NCI-H1436 treated with DMSO at 0.1 percent for 48 hours (cell line): ENCODE measurements around the gene ZBTB42.

Source experiments
- DNase-seq: peaks from one replicate; lab custom pipeline; 2025; lab: John Stamatoyannopoulos, UW

ZBTB42 gene

GRCh38 chr14:104782808-104783139 lies 18.1 kb upstream of the ZBTB42 start:
- no peak for DNase-seq

- DNase-seq = no peak
Measured at GRCh38 chr14:104783484-104784217, 17.2 kb upstream of the ZBTB42 start.

GRCh38 chr14:104784218-104784568 lies 16.7 kb upstream of the ZBTB42 start:
- DNase-seq = no peak

GRCh38 chr14:104784846-104785707 lies 15.8 kb upstream of the ZBTB42 start:
- no peak for DNase-seq

GRCh38 chr14:104785708-104786080 lies 15.2 kb upstream of the ZBTB42 start:
- no peak for DNase-seq

GRCh38 chr14:104786091-104786586 lies 14.8 kb upstream of the ZBTB42 start:
- no peak for DNase-seq

- no peak for DNase-seq
Measured at GRCh38 chr14:104786726-104787675, 13.9 kb upstream of the ZBTB42 start.

- DNase-seq = no peak
Measured at GRCh38 chr14:104787736-104788135, 13.2 kb upstream of the ZBTB42 start.

- DNase-seq = no peak
Measured at GRCh38 chr14:104788161-104788818, 12.6 kb upstream of the ZBTB42 start.

GRCh38 chr14:104788873-104789663 lies 11.8 kb upstream of the ZBTB42 start:
- DNase-seq = no peak

- DNase-seq = no peak
Measured at GRCh38 chr14:104789752-104790743, 10.9 kb upstream of the ZBTB42 start.

- no peak for DNase-seq
Measured at GRCh38 chr14:104791425-104791824, 9.5 kb upstream of the ZBTB42 start.

GRCh38 chr14:104792101-104792884 lies 8.6 kb upstream of the ZBTB42 start:
- no peak for DNase-seq

- no peak for DNase-seq
Measured at GRCh38 chr14:104792945-104793702, 7.8 kb upstream of the ZBTB42 start.

- no peak for DNase-seq
Measured at GRCh38 chr14:104793703-104793959, 7.3 kb upstream of the ZBTB42 start.

GRCh38 chr14:104794099-104794498 lies 6.8 kb upstream of the ZBTB42 start:
- DNase-seq = no peak

- DNase-seq = no peak
Measured at GRCh38 chr14:104794631-104794992, 6.3 kb upstream of the ZBTB42 start.

GRCh38 chr14:104794993-104795780 lies 5.7 kb upstream of the ZBTB42 start, which contains the start of gene AKT1:
Gene AKT1 (minus strand): TSS chr14:104795748. CDS start chr14:104792643, 3,105 bp downstream.
- DNase-seq = no peak
